Stimulated activated CD4-positive, alpha-beta T cell treated with anti-CD3 and anti-CD28 coated beads, Interleukin-12 subunit alpha, Interleukin-12 subunit beta, amount 100 ng/mL, for 4 hours (primary cell): Measurements from ENCODE around the gene GATA2.
A peak's percentile ranks its signal among the peaks of the same experiment; 100 is the strongest.

ENCODE experiments used
- DNase-seq: peaks from one replicate; pipeline ENCODE4 v3.0.0-alpha.2; 2020

Gene GATA2

DNA sequence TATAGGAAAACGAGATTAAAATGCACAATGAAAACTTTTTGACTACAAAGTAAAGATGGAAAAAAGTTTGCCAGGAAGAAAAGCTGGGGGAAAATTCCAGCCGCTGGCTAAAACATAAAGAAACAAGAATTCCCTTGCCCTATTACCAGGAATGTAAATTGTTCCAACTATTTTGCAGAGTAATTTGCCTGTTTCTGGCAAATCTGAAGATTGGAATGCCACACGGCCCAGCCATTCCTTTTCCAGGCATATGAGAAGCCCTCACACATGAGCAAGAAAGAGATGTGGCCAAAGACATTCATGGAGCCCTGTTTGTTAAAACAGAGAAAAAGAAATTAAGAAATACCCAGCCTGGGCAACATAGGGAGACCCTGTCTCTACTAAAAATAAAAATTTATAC lies 8.4 kb upstream of the GATA2 start:
- DNase-seq = no peak

DNA sequence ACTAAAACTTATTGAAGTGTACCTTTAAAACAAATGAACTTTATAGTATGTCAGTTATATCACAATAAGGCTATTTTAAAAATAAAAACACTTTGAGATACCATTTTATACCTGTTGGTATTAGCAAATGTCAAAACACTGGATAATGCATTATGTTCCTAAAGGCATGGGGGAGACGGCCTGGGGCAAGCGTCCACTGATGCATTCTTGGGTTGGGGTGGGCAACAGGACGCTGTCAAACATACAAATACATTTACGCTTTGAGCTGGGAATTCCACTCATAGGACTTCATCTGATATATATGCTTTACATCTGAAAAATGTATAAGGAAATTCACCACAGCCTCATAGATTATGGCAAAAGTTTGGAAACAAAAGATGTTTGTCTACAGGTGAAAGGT lies 7.6 kb upstream of the GATA2 start:
- no peak for DNase-seq

DNA sequence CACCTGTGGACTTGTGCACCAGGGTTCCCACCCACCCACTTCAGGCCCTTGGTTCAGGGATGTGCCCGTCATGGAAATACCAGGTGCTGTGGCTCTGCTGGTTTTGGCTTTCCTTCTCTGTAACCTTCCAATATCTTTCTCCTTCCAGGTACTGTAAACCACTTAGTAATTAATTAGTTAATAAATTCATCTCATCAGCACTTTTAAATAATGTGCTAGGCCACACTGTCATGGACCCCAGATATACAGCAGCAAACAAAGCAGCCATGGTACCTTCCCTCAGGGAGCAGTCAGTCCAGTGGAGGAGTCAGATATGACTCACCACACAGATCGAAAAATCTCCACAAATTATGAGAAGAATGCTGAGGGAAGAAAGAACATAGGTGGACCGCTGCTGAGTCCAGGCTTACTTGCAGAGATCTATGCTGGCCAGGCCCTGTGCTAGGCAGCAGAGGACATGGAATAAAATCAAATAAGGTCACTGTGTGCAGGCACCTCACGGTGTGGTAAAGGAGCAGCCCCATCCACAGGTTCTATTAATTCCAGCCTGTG lies 6.8 kb upstream of the GATA2 start:
- no peak for DNase-seq

GRCh38 chr3:128498901-128499530 lies 6.0 kb upstream of the GATA2 start:
- no peak for DNase-seq

GRCh38 chr3:128498127-128498626 lies 5.2 kb upstream of the GATA2 start:
- DNase-seq = no peak

DNA sequence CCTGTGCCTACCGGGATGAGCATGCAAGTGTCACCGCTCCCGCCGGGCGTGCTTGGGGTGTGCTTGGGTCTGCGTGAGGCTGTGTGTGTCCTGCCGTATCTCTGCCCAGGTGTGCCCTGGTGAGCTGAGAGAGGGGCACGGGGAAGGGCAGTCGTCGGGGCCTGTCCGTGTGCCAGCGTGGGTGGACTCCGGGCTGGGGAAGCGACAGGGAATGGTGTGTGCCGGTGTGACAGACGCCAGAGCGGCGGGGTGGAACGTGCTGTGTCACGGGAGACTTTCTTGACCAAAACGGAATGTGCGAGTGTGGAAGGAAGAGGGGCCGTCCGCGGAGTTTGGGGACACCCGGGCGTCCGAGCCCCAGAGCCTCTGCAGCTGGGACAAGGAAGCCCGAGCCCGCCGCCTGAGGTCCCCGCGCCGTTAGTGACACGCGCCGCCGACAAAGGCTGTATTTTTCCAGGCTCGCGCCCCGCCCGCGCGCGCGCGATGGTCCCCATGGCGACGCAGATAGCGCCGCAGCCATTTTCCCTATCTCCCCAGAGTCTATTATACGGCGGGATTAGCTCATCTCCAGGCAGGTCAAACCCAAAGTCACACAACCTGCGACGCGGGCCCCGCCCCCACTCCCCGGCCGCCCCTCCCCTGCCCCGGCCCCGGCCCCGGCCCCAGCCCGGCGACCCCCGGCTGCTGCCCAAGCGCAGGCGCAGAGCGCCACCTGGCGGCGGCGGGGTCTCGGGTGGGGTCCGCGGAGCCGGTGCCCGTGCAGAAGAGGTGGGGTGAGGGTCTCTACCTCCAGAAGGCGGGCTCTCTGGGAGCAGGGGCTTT lies 4.5 kb upstream of the GATA2 start:
- DNase-seq = peak; percentile 73

- no peak for DNase-seq
Measured at GRCh38 chr3:128496602-128497304, 3.8 kb upstream of the GATA2 start.

DNA sequence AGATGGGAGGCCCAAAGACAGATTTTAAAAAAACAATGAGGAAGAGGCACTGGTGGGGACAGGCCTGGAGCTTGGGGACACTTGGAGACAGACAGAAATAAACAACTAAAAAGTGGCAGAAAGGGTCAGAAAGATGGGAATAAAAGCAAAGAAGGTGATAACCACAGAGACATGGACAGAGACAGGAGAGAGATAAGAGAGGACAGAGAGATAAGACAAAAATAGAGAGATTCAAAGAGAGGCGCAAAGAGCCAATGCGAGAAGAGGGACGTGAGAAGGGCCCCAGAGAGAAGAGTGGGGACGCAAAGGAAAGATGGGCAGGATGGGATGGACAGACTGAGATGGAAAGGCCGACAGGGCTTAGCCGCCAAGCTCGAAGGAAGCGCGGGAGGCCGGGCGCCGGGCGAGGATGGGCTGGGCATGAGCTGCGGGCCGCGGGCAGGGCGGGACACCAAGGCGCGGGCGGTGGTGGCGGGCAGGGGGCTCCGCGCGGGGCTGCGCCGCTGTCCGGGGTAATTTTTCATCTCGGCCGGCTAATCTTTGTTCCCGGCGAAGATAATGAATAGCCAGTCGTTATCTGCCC lies 3.1 kb upstream of the GATA2 start:
- no peak for DNase-seq

GRCh38 chr3:128495435-128495970 lies 2.5 kb upstream of the GATA2 start:
- no peak for DNase-seq

GRCh38 chr3:128494367-128494650 lies 1.3 kb upstream of the GATA2 start:
- DNase-seq = no peak

GRCh38 chr3:128493570-128494366 lies 767 bp upstream of the GATA2 start:
- no peak for DNase-seq

DNA sequence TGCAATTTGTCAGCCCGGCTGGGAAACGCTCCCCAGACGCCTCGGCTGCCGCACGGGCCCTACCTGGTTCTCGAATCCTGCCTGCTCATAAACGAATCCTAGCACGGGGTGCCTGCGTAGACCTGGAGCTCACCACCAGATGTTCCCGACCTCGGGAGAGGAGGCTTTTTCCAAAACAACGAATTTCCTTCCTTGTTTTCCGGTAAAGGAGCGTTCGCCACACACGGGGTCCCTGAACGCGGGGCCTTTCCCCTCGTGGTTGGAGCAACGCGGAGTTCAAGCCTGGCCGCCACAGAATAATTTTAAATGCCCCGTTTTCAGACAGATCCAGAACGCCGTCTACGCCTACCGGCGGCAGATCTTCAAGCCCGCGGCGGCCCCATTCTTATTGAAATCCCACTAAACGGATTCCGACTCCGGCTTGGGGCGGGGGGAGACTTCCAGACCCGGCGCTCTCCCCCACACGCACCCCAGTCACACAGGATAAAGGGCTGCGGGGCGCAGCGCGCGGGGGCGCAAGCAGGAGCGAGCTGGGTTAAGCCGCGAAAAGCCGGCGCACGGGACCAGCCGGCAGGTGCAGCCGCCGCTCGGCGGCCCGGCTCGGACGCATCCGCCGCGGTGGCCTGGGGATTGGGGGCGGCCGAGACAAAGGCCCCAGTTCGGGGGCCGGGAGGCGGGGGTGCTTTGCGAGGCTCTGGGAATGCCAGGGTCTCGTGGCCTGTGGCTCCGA lies 895 bp downstream of the GATA2 start:
- DNase-seq = no peak

DNA sequence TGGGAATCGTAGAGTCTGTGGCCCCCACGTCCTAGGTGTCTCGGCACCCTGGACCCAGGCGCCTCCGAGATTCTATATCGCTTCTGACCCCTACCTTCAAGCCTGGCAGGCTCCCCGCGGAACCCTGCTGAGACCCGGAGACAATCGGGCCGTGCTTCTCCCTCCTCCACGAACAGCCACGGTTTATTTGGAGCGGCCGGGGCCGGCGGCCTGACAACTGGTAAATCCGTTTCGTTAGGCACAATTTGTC lies 1.4 kb downstream of the GATA2 start:
- DNase-seq = no peak

GRCh38 chr3:128490915-128491690 lies 1.9 kb downstream of the GATA2 start:
- DNase-seq = no peak

DNA sequence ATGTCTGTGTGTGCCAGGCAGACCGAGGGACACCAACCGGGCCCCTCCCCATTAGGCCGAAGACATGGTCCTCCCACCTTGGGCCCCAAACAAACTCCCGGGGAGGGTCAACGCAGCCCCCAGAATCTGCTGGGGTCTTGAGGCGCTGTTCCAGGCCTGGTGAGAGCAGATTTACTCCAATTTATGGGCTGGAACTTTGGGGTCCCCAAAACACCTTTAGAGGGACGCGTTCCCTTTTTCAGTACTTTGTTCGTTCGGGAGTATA lies 2.4 kb downstream of the GATA2 start:
- no peak for DNase-seq

DNA sequence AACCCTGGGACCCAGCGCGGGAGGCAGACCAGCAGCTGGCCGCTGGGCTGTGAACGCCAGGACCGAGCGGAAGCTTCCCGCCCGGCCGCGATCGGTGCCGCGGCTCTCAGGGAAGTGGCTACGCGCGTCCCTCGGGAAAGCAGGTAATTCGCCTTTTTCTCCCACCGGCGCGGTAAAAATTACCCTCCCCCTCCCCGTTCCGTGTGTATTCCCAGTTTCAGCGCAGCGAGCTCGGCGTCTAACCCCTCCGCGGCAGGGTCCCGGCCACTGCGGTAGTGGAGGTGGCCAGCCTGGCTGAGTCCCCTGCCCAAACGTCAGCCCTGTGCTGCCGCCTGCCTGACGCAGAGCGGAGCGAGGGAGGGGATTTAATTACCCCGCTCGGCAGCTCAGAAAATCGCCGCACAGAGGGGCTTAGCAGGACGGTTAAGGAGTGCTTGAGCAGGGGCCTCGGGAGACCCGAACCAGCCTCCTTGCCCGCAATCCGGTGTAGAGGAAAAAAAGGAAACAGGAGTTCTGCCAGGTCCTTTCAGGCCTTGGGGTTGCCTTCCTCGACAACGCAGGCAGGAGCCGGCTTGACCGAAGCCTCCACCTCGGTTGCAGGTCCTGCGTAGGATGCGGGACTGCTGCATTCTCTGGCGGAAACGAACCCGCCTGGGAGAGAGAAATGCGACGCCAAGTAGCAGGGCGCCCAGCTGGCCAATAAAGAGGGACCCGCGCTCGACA lies 2.9 kb downstream of the GATA2 start:
- DNase-seq = no peak

DNA sequence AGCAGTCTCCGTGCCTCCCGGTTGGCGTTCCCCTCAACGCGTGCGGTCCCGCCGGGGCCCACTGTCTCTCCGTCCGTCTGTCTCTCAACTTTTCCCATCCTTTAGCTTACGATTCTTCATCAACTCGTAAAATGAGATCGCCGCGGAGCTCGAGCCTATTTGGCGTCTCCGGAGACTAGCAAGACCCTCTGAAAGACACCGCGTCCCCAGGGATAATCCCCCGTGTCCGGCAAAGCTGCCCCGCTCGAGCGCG lies 3.4 kb downstream of the GATA2 start:
- DNase-seq = no peak

GRCh38 chr3:128488991-128489673 lies 3.9 kb downstream of the GATA2 start:
- peak; percentile 39 for DNase-seq

DNA sequence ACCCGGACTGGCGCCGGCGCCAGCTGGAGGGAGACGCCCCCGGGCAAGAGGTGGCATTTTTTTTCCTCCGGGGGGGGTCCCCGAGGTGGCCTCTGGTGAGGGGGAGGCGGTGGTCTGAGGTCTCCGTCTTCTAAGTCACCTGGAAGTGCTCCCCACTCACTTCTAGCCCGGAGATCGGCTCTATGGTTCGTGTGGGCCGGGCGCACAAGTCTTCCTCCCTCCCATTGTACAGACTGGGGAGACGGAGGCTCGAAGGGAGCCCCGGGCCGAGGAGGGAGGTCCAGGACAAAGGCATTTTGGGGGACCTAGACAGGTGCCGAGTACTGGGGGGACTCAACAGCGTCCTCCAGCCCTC lies 4.4 kb downstream of the GATA2 start:
- no peak for DNase-seq
